Right atrium auricular region (tissue), 2 donors: ENCODE data around the gene ACSBG1. TPM values are rescaled to one million over a fixed set of nuclear protein-coding genes. Genes with fewer than 3 reads are reported as not detected.

Experiments
- DNase-seq: peaks from one replicate; pipeline ENCODE4 v3.0.0-alpha.2; 2019; ENCODE audit warnings: low spot score
- H3K27ac ChIP-seq, 2 donors: fragments of 200-600 bp; sonication (generic); 1 replicate in 1 of 2; 2 replicates in 1 of 2; pipeline ENCODE4 v1.5.1; 2016 to 2019
- H3K27me3 ChIP-seq, 2 donors: fragments of 200-600 bp; sonication (generic); one replicate each; pipeline versions ENCODE4 v1.5.1 to v1.6.0; 2017 to 2019
- H3K36me3 ChIP-seq: fragments of 200-600 bp; sonication (generic); one replicate; pipeline ENCODE4 v1.5.1; 2016
- H3K4me1 ChIP-seq, 2 donors: fragments of 200-600 bp; sonication (generic); one replicate each; pipeline versions ENCODE4 v1.5.1 to v1.6.0; 2017 to 2019
- H3K4me3 ChIP-seq, 2 donors: fragments of 200-600 bp; sonication (generic); 1 replicate in 1 of 2; 2 replicates in 1 of 2; pipeline ENCODE4 v1.5.1; 2017 to 2019; ENCODE audit warnings: mild to moderate bottlenecking in 1 of 2, moderate library complexity in 1 of 2
- H3K9me3 ChIP-seq, 2 donors: fragments of 200-600 bp; sonication (generic); one replicate each; pipeline ENCODE4 v1.5.1; 2019
- CTCF ChIP-seq, 2 donors: fragments of 200-600 bp; sonication (generic); IDR thresholded peaks; one replicate each; pipeline ENCODE4 v1.5.1; 2019; ENCODE audit warnings: antibody characterized with exemption in 2 of 2
- total RNA-seq, 2 donors: library from RNA; depleted of rRNA; stranded (reverse); fragments of >200 nt; gene quantifications; one replicate each; pipeline ENCODE4 v1.1.0, GENCODE V29; 2016

The ACSBG1 gene
- total RNA-seq, 2 donors from 2014 or later: not detected

- Histone ChIP-seq H3K27ac (no peak overlapping the region), H3K36me3 (no peaks in the 10 kb centered on the region), H3K27me3 (no peaks in the 10 kb centered on the region), H3K4me3 (no peak overlapping the region), H3K9me3 (no peaks in the 10 kb centered on the region), H3K4me1 (peaks cover 0 to 10% of the 10 kb centered on the region in 2 donors)
- TF ChIP-seq CTCF (IDR thresholded peaks at IDR 0.05): no peak
- DNase-seq: no peak
Measured at GRCh38 chr15:78142332-78142731, 92.0 kb downstream of the ACSBG1 start.

- Histone ChIP-seq H3K36me3 (no peaks in the 10 kb centered on the region), H3K4me3 (no peak overlapping the region), H3K9me3 (no peaks in the 10 kb centered on the region), H3K27ac (no peak overlapping the region), H3K4me1 (no peaks in the 10 kb centered on the region), H3K27me3 (no peaks in the 10 kb centered on the region)
- no peak for TF ChIP-seq CTCF (IDR thresholded peaks at IDR 0.05)
- no peak for DNase-seq
Measured at GRCh38 chr15:78140292-78140691, 94.1 kb downstream of the ACSBG1 start.

- no peaks in the 10 kb centered on the region for H3K4me1 ChIP-seq
- no peaks in the 10 kb centered on the region for H3K9me3 ChIP-seq
- no peaks in the 10 kb centered on the region for H3K36me3 ChIP-seq
- H3K27ac ChIP-seq: no peak overlapping the region
- no peaks in the 10 kb centered on the region for H3K27me3 ChIP-seq
- no peak overlapping the region for H3K4me3 ChIP-seq
- DNase-seq: no peak
- no peak for TF ChIP-seq CTCF (IDR thresholded peaks at IDR 0.05)
Measured at GRCh38 chr15:78139578-78139977, 94.8 kb downstream of the ACSBG1 start.

- no peak for TF ChIP-seq CTCF (IDR thresholded peaks at IDR 0.05)
- H3K27me3 ChIP-seq: no peaks in the 10 kb centered on the region
- H3K4me1 ChIP-seq: peaks cover 0 to 20% of the 10 kb centered on the region in 2 donors
- no peak overlapping the region for H3K27ac ChIP-seq
- no peaks in the 10 kb centered on the region for H3K9me3 ChIP-seq
- no peak overlapping the region for H3K4me3 ChIP-seq
- no peak for DNase-seq
- H3K36me3 ChIP-seq: no peaks in the 10 kb centered on the region
Measured at GRCh38 chr15:78133801-78134200, 100.6 kb downstream of the ACSBG1 start.

GRCh38 chr15:78131295-78132061 lies 102.9 kb downstream of the ACSBG1 start, which contains the start of gene CIB2:
Gene CIB2, minus strand, starts transcription at chr15:78131445. Its CDS starts 230 bp downstream, at chr15:78131215.
- Histone ChIP-seq H3K4me1 (peaks cover 0 to 21% of the 10 kb centered on the region in 2 donors), H3K4me3 (peak within 1 kb of the TSS; percentile 64 to 81), H3K9me3 (no peaks in the 10 kb centered on the region), H3K27me3 (no peaks in the 10 kb centered on the region), H3K27ac (peak within 1 kb of the TSS; percentile 89 to 90), H3K36me3 (no peaks in the 10 kb centered on the region)
- DNase-seq: no peak
- peak; percentile 89 to 91 for TF ChIP-seq CTCF (IDR thresholded peaks at IDR 0.05)
